HG03097 (cell line): ENCODE results near the gene ADPRHL1.

Source experiments
- ATAC-seq: cut with Tn5 transposase; IDR thresholded peaks from one replicate; pipeline ENCODE4 v1.9.1; 2021; ENCODE audit not compliant: unreplicated experiment, low FRiP score

Gene ADPRHL1

GRCh38 chr13:113452942-113453901, at the start of gene ADPRHL1:
TSS of gene ADPRHL1 (minus strand) at chr13:113453488. CDS start at chr13:113453437, 51 bp downstream.
- no peak for ATAC-seq

DNA sequence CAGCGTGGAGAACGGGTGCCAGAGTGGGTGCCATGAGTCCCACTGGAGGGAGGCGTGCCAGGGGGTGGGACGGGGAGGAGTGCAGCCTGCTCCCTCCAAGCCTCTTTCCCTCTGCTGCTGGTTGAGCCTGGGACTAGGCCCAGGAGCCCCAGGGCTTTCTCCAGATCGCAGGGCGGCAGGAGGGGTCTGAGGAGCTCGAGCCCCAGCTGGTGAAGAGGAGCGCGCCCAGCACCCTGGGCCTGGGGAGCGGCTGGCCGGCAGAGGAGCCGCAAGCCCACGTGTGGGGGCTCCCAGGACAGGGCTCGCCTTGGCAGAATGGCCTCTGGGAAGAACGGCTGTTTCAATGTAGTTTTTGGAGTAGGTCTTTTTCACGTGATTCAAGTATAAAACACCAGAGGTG, 49.4 kb upstream of the ADPRHL1 start:
- no peak for ATAC-seq

GRCh38 chr13:113500530-113501265, 47.4 kb upstream of the ADPRHL1 start:
- no peak for ATAC-seq

DNA sequence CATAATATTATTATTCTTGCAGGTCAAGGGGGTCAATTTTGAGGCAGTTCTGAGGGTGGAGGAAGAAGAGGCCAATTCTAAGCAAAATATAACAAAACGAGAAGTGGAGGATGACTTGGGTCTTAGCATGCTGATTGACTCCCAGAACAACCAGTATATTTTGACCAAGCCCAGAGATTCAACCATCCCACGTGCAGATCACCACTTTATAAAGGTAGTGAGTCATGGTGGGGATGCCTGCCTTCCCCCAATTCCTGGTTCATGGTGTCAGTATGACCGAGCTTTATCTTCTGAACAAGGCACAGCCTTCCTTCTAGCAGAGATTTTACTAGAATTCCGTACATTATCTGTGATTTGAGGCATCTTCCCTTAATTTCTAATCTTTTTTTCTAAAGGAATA, 46.6 kb upstream of the ADPRHL1 start:
- no peak for ATAC-seq

DNA sequence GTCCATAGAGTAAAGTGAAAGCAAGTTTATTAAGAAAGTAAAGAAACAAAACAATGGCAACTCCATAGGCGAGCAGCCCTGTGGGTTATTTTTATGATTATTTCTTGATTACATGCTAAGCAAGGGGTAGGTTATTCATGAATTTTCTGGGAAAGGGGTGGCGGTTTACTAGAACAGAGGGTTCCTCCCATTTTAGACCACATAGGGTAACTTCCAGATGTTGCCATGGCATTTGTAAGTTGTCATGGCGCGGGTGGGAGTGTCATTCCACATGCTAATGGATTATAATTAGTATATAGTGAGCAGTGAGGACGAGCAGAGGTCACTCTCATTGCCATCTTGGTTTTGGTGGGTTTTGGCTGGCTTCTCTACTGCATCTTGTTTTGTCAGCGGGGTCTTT, 45.6 kb upstream of the ADPRHL1 start:
- no peak for ATAC-seq

GRCh38 chr13:113497217-113497616, 43.9 kb upstream of the ADPRHL1 start:
- ATAC-seq: no peak

GRCh38 chr13:113495494-113496210, 42.4 kb upstream of the ADPRHL1 start:
- no peak for ATAC-seq

DNA sequence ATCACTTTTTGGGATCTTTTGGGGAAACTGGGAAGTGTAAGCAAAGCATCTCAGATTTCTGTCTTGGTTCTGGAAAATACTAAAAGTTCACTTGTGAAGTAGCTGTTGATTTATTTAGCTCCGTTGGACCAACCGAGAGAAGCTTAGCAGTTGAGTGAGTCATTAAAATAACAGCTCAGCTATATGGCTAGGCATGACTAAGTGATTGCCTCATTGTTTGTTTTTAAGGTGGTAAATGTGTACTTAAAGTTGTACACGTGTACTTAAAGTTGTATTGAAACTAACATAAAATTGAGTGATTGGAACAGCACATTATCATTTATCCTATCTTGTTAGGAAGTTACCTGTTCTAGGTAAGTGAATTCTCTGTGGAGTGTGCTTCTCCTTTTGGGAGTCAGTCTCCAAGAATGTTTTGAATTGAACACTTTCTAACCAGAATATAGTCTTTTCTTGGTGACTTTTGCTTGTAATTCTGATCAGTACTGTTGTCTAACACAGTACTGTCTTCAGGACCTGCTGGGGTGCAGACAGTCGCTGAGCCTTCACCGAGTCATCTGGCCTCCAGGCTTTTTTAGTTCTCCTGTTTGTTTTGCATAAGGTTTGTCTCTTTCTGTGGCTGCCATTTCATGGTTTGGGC, 40.1 kb upstream of the ADPRHL1 start:
- ATAC-seq: no peak

GRCh38 chr13:113491982-113492381, 38.7 kb upstream of the ADPRHL1 start:
- ATAC-seq: no peak

DNA sequence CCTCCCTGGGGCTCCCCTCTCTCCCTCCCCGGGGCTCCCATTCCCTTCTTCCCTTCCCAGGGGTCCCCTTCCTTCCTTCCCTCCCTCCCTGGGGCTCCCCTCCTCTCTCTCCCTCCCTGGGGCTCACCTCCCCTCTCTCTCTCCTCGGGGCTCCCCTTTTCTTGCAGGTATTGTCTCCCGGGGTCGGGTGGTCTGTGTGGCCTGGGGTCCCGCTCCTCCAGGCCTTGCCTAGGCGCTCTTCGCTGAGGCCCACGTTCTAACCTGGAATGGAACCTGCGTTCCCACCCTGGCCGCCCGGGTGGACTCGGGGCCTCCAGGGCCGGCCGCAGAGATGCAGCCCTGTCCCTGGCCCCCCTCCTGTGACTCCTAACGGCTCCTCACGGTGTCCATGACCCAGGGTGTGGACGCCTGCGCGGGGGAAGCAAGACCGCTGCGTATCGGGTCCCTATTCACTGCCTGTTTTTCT, 38.2 kb upstream of the ADPRHL1 start:
- ATAC-seq: no peak

- ATAC-seq: peak; percentile 82
These were observed 37.5 kb upstream of the ADPRHL1 start, which contains the start of gene DCUN1D2 for GRCh38 chr13:113490496-113491417. TSS of gene DCUN1D2 (minus strand) at chr13:113490711. CDS start at chr13:113490669, 42 bp downstream.

GRCh38 chr13:113489549-113490495, 36.5 kb upstream of the ADPRHL1 start:
- ATAC-seq: peak; percentile 21

DNA sequence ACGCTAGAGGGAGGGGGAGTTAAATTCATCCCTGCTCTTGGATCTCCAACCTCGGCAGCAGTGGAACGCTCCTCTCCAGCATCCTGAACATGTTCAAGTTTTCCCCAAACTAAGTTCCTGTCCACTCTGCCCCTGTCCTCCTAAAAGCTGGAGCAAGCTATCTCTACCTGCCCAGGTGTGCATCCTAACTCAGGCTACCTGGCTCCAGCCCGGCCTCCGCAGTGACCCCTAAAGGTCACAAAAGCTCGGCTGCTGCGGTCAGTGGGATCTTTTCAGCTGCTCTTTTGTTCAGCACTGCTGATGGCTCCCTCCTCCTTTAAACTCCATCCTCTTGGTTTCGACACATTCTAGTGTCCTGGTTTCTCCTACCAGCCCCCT, 35.9 kb upstream of the ADPRHL1 start:
- ATAC-seq: no peak

DNA sequence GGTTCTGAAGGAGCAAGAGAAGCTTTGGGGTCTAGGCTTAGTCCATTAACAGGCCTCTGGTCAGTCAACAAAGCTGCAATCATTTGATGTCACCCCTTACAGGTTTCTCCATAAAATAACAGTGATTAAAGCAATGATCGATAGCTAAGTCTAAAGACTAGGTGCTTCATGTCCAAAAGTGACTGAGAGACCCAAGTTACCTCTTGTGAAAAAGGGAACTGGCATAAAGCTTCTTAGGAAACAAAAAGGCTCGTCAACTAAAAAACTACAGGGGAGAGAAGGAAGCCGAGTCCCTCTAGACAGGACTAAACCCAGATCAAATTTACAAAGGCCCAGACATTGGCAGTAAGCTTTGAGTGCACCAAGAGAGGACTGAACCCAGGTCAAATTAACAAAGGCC, 35.0 kb upstream of the ADPRHL1 start:
- no peak for ATAC-seq

DNA sequence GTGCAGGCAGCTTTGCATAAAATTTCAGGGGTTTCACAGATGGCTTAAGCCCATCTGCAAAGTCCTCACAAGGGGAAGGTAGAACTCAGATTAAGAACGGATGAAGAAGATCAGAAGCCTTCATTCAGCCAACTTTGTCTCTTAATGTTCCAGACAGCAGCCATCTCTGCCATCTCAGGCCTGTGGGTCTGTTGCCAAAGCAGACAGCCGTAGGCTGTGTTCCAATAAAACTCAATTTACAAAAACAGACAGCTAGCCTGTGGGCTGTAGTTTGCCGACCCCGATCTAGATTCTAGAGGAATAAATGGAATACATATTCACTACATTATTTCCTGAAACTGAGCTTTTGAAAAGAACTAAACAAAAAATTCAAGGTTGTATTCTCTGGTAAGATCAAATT, 33.4 kb upstream of the ADPRHL1 start:
- ATAC-seq: no peak

GRCh38 chr13:113485545-113485944, 32.3 kb upstream of the ADPRHL1 start:
- no peak for ATAC-seq

GRCh38 chr13:113483504-113484293, 30.4 kb upstream of the ADPRHL1 start:
- ATAC-seq: no peak
